Measurements from ENCODE around the gene TPD52L1.
"Not testable (repeated sequence)": the region's sequence is repeated elsewhere in the genome, so short reads cannot be mapped to it uniquely, and the experiment has no call there.

TPD52L1 gene

GRCh38 chr6:125144822-125145221 lies 8.8 kb upstream of the TPD52L1 start:
- DNase-seq = no peak

GRCh38 chr6:125149256-125150144 lies 4.1 kb upstream of the TPD52L1 start:
- no peak for DNase-seq

DNA sequence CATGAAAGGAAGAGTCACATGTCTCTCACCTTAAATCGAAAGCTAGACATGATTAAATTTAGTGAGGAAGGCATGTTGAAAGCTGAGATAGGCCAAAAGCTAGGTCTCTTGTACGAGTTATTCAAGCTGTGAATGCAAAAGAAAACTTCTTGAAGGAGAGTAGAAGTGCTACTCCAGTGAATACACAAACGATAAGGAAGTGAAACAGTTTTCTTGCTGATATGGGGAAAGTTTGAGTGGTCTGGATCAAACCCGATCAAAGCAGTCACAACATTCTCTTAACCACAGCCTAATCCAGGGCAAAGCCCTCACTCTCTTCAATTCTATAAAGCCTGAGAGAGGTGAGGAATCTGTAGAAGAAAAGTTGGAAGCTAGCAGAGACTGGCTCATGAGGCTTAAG lies 1.9 kb upstream of the TPD52L1 start:
- no peak for DNase-seq

DNA sequence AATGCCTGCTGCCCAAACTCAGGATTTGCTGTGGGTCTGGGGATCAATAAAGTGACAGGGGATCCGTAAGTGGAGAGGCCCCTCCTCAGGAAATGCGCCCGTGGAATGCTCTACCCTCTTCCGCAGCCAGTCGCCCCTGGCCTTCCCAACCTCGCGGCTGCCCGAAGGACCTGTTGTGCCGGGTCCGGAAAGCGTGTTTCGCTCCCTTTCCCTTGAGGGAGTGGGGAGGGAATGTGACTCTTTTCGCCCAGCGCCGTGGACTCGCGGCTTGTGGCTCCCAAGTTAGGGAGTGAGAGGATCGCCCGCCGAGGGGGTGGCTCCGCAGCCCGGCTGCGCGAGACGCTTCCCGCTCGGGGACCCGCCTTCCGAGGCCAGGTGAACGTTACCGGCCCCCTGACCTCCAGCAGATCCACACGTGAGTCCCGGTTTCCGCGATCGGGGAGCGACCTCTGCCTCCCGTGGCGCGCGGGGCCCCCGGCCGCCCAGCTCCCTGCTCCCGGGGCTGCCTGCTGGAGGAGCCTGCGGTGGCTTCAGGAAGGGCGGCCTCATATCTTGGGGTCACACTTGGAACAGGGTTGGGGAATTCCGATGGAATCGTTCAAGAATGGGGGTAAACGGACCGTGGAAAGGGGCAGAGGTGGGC lies 666 bp downstream of the TPD52L1 start:
- DNase-seq = no peak

DNA sequence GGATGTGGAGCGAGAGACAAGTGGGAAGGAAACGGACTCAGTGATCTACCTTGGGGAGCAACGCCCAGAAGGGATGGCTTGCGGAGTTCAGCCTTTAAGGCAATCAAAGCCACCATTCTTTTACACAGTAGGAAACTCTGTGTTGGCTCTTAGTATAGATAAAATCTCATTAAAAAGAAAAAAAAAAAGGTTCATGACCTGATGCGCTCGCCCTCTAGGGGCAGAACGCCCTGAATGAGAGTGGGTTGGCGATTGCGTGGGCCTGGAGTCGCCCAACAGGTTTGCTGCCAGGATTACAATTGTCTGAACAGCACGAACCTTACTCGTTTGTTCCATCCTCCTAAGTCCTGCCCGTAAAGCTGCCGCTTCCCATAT lies 1.2 kb downstream of the TPD52L1 start:
- DNase-seq = no peak

- DNase-seq = no peak
These were observed 1.8 kb downstream of the TPD52L1 start for GRCh38 chr6:125155344-125155743.

DNA sequence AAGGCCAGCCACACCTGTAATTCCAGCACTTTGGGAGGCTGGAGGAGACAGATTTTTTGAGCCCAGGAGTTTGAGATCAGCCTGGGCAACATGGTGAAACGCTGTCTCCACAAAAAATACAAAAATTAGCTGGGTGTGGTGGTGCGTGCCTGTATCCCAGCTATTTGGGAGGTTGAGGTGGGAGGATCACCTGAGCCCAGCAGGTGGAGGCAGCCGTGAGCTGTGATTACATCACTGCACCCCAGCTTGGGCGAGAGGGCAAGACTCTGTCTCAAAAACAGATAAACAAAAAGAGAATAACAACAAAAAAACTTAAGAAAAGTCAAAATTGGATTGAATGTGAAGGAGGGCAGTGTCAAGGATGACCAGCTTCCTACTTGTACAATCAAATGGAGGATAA lies 2.9 kb downstream of the TPD52L1 start:
- DNase-seq = no peak

DNA sequence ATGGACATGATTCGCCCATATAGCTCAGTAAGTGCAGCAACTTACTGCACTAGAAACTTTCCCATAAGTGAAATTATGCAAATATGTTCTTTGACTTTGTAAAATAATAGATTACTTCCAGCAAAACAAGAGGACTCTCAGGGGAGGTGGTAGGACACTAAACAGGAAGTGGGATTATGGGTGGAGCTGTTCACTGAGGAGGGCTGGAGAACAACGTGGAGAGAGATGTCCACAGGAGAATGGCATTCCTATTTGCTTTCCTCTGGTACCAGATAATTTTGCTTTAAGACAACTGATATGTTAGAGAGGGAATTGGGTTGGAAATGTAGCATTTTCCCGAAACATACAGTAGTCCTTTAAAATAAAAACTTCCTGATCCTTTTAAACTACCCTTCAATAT lies 3.7 kb downstream of the TPD52L1 start:
- no peak for DNase-seq

DNA sequence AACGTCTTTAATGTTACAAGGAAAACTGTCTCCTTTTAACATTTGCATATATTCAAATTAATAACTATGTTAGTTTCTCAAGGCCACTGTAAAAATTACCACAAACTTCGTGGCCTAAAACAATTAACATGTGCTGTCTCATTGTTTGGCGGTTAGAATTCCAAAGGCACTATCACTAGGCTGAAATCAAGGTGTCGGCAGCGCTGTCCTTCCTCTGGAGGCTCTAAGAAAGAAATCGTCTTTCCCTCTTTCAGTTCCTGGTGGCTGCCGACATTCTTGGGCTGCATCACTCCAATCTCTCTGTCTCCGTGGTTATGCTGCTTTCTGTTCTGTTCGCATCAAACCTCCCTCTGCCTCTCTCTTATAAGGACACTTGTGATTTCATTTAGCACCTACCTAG lies 4.2 kb downstream of the TPD52L1 start:
- DNase-seq = no peak

DNA sequence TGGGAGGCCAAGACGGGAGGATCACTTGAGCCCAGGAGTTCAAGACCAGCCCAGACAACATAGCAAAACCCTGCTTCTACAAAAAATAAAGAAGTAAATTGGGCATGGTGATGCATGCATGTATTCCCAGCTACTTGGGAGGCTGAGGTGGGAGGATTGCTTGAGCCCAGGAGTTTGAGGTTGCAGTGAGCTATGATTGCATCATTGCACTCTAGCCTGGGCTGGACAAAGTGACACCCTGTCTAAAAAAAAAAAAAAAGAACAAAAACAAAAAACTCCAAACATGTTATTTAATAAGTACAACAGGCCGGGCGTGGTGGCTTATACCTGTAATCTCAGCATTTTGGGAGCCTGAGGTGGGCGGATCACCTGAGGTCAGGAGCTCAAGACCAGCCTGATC lies 9.8 kb downstream of the TPD52L1 start:
- DNase-seq = not testable (repeated sequence)

DNA sequence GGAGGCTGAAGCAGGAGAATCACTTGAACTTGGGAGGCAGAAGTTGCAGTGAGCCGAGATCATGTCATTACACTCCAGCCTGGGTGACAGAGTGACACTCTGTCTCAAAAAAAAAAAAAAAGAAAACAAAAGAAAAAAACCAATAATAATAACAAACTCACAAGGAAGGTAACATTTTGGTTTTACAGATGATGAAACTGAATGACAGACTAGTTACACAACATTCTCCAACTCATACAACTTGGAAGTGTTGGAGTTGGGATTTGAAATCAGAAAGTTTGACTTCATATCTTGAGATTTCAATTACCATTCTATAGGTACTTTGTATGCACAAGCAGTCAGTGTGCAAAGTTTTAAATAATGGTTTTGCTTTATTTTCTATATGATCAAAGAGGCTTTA lies 10.2 kb downstream of the TPD52L1 start:
- DNase-seq = no peak

DNA sequence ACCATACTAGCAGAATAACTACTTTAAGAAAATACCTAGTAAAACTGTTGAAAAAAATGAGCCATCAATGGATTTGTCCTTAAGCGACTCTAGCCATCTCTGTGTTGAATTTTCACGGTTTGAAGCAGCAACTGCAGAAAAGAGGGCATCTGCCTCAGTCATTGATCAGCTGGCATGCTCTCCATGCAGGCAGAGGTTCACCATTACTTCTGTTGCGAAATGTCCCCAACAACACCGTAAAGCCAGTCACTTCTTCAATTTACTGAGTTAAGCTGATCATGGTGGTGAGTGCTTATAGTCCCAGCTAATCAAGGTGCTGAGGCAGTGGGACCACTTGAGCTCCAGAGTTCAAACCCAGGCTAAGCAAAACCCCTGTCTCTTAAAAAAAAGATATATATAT lies 11.1 kb downstream of the TPD52L1 start:
- DNase-seq = no peak

DNA sequence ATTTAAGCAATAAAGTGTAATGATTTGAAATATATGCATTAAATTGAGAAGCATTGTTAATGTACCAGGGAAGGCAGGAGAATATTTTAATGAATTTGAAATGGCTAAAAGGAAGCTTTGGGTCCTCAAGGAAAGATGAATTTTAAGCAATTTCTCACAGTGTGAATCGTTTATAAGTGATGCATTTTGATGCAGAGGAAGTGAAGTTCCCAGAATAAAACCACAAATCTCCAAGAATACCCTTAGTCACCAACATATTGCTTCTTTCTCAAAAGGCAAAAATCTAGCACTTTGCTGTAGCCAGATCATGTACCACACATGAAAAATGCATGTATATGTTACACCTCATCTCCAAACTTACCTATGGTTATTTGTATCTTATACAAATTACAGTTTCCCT lies 11.7 kb downstream of the TPD52L1 start:
- no peak for DNase-seq

- DNase-seq = no peak
These were observed 12.2 kb downstream of the TPD52L1 start for GRCh38 chr6:125165776-125166175.

DNA sequence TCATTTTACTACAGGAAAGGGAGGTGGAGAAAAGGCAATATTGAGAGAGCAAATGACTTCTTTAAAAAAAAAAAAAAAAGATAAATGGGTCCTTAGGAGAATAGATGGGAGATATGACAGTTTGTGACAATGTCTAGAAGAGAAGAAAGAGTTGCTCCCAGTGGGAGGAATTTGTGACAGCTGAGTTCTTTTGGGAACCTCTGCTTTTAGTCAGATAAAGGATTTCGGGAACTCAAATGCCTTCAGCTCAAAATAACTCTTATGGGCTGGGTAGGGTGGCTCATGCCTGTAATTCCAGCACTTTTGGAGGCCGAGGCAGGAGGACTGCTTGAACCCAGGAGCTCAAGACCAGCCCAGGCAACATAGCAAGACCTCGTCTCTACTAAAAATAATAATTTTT lies 13.1 kb downstream of the TPD52L1 start:
- no peak for DNase-seq

GRCh38 chr6:125167579-125167978 lies 14.0 kb downstream of the TPD52L1 start:
- DNase-seq = no peak

DNA sequence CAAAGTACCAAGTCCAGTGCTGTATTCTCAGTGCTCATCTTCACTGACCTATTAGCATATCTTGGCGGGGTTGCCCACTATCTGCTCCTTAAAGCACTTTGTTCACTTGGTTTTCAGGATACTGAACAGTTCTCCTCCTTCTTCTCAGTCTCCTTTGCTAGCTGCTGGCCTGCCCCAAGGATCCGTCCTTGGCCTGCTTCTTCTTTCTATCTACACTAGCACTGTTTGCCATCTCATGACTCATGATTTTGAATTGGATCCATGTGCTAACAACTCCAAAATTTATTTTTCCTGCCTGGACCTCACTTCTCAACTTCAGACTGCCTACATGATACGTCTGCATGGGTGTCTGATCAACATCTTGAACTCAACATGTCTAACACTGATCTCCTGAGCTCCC lies 15.5 kb downstream of the TPD52L1 start:
- DNase-seq = no peak

DNA sequence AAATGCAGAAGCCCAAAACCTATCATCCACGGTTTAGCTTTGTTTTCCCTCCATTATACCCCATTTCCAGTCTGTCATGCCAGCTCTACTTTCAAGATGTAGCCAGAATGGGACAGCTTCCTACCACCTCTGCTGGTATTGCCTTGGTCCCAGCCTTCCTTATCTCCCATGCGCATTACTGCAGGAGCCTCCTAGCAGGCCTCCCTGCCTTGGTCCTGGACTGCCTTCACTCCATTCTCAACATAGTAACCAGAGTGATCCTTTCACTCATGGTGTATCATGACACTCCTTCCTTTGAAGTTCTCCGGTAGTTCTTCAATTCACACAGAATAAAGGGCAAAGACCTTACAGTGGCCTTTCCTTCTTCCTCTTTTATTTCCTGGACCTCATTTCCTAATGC lies 15.9 kb downstream of the TPD52L1 start:
- no peak for DNase-seq

DNA sequence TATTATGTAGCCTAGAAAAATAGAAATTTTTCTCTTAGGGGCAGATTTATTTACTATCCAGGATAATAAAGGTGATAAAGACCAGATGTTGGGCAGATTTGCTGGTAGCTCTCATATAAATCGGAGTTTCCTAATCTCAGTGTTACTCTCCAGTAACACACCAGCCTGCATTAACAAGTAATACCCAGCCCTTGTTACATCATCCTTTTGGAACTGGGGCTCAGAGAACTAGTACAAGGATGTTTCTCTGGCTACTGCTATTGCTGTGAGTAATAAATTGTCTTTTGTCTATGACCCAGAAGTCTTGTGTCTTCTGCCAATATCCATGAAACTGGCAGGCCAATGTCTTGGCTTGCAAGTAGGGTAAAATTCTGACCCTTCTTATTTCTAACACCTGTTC lies 16.8 kb downstream of the TPD52L1 start:
- no peak for DNase-seq

DNA sequence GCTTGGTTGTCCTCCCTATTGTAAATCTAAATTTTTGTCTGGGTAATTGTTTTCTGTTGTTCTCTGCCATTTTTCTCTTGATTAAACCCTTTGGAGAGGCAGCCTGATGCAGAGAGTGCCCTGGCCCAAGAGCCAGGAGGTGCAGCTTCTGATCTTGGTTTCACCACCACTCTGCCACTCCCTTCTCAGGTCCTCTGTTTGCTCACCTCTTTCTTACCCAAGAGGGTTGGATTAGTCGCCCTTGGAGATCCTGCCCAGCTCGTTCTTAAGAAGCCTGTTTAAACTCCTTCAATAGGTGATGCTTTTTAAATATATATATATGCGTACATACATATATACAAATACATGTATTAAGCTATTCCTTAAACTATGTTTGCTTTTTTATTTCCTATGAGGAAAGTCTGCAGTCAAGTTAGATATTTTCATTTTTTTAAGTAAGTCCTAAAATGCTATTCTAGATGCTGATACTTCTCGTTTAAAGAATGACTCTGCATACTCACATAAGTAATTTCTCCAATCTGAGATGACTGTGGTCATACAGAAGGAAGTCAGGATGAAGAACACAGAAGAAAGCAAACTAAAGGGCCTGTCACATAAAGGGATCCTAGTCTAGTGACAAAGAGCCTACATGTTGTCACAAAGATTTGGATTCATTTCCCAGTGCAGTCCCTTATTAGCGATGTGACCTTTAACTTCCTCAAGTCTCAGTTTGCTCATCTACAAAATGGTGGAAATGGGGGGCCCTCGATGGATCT lies 19.9 kb downstream of the TPD52L1 start:
- no peak for DNase-seq

DNA sequence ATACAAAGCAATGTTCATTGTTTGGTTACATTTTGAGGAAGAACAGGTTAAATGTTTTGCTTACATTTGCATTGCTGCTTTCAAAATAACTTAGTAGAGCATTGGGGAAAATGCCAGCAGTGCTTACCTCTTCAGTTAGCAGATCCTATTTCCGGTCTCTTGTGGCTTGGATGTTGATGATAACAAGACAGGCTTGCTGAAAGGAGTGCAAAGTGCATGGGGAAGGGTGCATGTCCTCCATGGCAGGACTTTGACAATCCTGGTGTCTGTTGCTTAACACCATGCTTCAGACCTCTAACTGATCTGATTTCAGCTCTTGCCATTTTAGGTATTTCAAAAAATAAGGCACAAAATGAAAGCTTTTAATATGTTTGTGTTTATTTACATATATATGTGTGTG lies 21.1 kb downstream of the TPD52L1 start:
- no peak for DNase-seq

DNA sequence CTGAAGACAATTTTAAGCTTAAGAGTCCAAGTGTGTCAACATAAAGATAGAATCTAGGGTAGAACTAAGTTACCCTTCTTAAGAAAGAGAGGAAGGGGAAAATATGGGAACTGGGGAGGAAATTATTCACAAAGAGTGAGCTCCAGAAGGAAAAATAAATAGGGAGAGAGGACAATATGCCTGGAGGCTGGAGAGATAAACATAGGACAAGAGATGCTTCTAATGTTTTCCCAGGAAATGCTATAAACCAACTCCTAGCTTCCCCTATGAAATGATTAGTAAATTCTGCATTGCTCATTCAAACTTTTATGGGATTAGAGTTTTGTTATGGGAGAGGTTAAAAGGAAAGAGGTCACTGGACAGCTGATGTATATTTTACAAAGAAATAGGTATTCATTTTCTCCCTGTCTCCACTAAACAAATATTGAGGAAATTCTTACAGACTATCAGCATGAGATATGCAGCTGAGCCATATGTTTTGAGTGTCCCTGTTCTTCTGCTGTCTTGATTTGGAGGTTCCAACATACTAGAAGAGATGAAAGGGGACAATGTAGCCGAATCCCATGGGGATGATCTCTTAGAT lies 22.0 kb downstream of the TPD52L1 start:
- DNase-seq = no peak

- DNase-seq = no peak
These were observed 28.9 kb downstream of the TPD52L1 start for GRCh38 chr6:125182237-125183008.
